Esophagus muscularis mucosa (tissue), 3 donors: ENCODE measurements around the gene BAIAP2L1.

Experiments used
- POLR2A ChIP-seq: fragments of 450-650 bp; IDR thresholded peaks from one replicate; pipeline ENCODE4 v1.6.1; 2017; ENCODE audit warnings: antibody characterized with exemption, moderate library complexity, mild to moderate bottlenecking, low read depth
- POLR2AphosphoS5 ChIP-seq, 2 donors: sonication (generic); formaldehyde crosslinking; IDR thresholded peaks; one replicate each; pipeline ENCODE4 v1.6.1; 2017; ENCODE audit warnings: antibody characterized with exemption in 2 of 2
- TF ChIP-seq, protein P1 (sequence below), 3 experiments: fragments of 200-600 bp in 2 of 3; fragments of 450-650 bp in 1 of 3; sonication (generic) in 2 of 3; IDR thresholded peaks; one replicate each; pipeline ENCODE4 v1.5.1; 2017 to 2019; ENCODE audit warnings: antibody characterized with exemption in 3 of 3, mild to moderate bottlenecking in 2 of 3, moderate library complexity in 1 of 3

DNA sequence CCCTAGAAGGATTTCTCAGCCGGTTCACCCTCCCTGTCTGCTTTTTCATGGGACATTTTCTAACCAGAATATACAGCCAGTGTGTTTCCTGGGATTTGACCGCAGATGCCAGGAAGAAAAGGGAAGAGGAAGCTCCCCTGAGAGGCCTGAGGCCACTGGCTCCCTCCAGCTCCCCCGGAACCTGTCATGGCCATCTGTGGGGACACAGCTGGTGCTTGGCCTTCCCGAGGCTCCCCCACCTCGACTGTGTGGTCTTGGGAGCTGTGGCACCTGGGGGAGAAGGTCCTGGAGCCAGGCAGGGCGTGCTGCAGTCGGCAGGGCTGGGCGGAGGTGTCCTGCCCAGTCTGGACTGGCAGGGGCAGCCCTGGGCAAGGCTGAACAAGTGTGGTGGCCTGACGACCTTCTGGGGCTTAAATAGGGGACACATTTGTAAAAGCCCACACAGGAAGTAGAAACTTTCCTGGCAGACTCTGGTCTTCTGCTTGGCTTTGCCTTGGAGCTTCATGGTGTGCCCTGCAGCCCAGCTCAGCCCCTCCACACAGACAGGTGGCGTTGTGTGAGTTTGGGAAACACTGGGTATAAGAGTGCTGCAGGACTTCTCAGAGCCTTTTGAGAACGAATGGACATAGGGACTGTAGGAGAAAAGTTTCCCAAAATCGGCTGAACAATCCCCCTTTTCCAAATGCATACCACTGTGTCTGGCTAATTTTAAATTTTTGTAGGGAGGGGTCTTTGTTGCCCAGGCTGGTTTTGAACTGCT is 112.6 kb downstream of the BAIAP2L1 start:
- TF ChIP-seq, protein P1, sequence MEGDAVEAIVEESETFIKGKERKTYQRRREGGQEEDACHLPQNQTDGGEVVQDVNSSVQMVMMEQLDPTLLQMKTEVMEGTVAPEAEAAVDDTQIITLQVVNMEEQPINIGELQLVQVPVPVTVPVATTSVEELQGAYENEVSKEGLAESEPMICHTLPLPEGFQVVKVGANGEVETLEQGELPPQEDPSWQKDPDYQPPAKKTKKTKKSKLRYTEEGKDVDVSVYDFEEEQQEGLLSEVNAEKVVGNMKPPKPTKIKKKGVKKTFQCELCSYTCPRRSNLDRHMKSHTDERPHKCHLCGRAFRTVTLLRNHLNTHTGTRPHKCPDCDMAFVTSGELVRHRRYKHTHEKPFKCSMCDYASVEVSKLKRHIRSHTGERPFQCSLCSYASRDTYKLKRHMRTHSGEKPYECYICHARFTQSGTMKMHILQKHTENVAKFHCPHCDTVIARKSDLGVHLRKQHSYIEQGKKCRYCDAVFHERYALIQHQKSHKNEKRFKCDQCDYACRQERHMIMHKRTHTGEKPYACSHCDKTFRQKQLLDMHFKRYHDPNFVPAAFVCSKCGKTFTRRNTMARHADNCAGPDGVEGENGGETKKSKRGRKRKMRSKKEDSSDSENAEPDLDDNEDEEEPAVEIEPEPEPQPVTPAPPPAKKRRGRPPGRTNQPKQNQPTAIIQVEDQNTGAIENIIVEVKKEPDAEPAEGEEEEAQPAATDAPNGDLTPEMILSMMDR (IDR thresholded peaks at IDR 0.05), result no peak
- no peak for TF ChIP-seq POLR2A
- no peak for TF ChIP-seq POLR2AphosphoS5 (IDR thresholded peaks at IDR 0.05)
